Suprapubic skin (tissue), 4 donors: ENCODE results near the gene SNTN. TPM values are rescaled to one million over a fixed set of nuclear protein-coding genes. Genes with fewer than 3 reads are reported as not detected.

Experiments
- DNase-seq, 2 donors: peaks; one replicate each; pipeline ENCODE4 v3.0.0-alpha.2; 2019; ENCODE audit warnings: low spot score in 2 of 2
- H3K27ac ChIP-seq: fragments of 200-600 bp; sonication (generic); one replicate; pipeline ENCODE4 v1.5.1; 2019
- H3K27me3 ChIP-seq: fragments of 200-600 bp; sonication (generic); one replicate; pipeline ENCODE4 v1.5.1; 2019
- H3K36me3 ChIP-seq: fragments of 200-600 bp; sonication (generic); one replicate; pipeline ENCODE4 v1.5.1; 2019
- H3K4me1 ChIP-seq: fragments of 200-600 bp; sonication (generic); one replicate; pipeline ENCODE4 v1.5.1; 2019
- H3K4me3 ChIP-seq: fragments of 200-600 bp; sonication (generic); one replicate; pipeline ENCODE4 v1.5.1; 2019; ENCODE audit warnings: mild to moderate bottlenecking
- H3K9me3 ChIP-seq: fragments of 200-600 bp; sonication (generic); one replicate; pipeline ENCODE4 v1.5.1; 2019
- EP300 ChIP-seq: sonication (generic); formaldehyde crosslinking; IDR thresholded peaks from one replicate; pipeline ENCODE4 v1.6.1; 2017; ENCODE audit warnings: antibody characterized with exemption
- POLR2A ChIP-seq, 2 donors: fragments of 450-650 bp; IDR thresholded peaks; one replicate each; pipeline ENCODE4 v1.6.1; 2017; ENCODE audit warnings: antibody characterized with exemption in 2 of 2, mild to moderate bottlenecking in 2 of 2, moderate library complexity in 2 of 2
- POLR2AphosphoS5 ChIP-seq, 3 donors: sonication (generic); formaldehyde crosslinking; IDR thresholded peaks; one replicate each; pipeline ENCODE4 v1.6.1; 2017; ENCODE audit warnings: antibody characterized with exemption in 3 of 3
- WGBS: methylation state at CpG from one replicate; pipeline ENCODE4 v1.1.5; 2018; 5-methylcytosine and 5-hydroxymethylcytosine counted together
- total RNA-seq, 4 donors: library from RNA; depleted of rRNA; stranded (reverse); fragments of >200 nt; gene quantifications; one replicate each; pipeline ENCODE4 v1.1.0, GENCODE V29; 2016
- TF ChIP-seq, protein P1 (sequence below), 2 donors: fragments of 200-600 bp in 1 of 2; fragments of 450-650 bp in 1 of 2; sonication (generic) in 1 of 2; IDR thresholded peaks; one replicate each; pipeline ENCODE4 v1.5.1; 2016 to 2019; ENCODE audit warnings: antibody characterized with exemption in 2 of 2, mild to moderate bottlenecking in 1 of 2, moderate library complexity in 1 of 2

SNTN gene
- total RNA-seq, 4 donors from 2014 or later: not detected

DNA sequence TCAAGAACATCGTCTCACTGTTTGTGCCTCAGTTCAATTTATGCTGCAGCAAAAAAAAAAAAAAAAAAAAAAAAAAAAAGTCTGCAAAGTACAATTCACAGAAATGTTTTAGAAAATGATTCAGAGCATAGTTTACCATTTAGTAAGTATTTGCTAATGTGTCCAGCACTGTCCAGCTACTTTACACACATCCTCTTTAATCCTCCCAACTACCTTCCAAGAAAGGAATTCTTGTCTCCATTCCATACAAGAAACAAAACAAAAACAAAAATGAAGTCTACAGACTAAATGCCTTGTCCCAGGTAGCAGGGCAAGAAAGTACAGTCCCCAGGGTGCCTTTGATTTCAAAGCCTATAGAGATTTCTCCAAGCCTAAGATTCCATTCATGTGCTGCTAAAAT is 38.9 kb upstream of the SNTN start:
- DNase-seq: no peak
- Histone ChIP-seq H3K27me3 (no peaks in the 10 kb centered on the region), H3K36me3 (no peaks in the 10 kb centered on the region), H3K4me3 (no peak overlapping the region), H3K9me3 (no peaks in the 10 kb centered on the region), H3K4me1 (no peaks in the 10 kb centered on the region), H3K27ac (no peak overlapping the region)
- TF ChIP-seq, protein P1, sequence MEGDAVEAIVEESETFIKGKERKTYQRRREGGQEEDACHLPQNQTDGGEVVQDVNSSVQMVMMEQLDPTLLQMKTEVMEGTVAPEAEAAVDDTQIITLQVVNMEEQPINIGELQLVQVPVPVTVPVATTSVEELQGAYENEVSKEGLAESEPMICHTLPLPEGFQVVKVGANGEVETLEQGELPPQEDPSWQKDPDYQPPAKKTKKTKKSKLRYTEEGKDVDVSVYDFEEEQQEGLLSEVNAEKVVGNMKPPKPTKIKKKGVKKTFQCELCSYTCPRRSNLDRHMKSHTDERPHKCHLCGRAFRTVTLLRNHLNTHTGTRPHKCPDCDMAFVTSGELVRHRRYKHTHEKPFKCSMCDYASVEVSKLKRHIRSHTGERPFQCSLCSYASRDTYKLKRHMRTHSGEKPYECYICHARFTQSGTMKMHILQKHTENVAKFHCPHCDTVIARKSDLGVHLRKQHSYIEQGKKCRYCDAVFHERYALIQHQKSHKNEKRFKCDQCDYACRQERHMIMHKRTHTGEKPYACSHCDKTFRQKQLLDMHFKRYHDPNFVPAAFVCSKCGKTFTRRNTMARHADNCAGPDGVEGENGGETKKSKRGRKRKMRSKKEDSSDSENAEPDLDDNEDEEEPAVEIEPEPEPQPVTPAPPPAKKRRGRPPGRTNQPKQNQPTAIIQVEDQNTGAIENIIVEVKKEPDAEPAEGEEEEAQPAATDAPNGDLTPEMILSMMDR (IDR thresholded peaks at IDR 0.05): no peak
- TF ChIP-seq EP300 (no peak), POLR2AphosphoS5 (IDR thresholded peaks at IDR 0.05) (no peak), POLR2A (IDR thresholded peaks at IDR 0.05) (no peak)
- 96% methylated on average over 1 of the region's 1 CpG for WGBS

DNA sequence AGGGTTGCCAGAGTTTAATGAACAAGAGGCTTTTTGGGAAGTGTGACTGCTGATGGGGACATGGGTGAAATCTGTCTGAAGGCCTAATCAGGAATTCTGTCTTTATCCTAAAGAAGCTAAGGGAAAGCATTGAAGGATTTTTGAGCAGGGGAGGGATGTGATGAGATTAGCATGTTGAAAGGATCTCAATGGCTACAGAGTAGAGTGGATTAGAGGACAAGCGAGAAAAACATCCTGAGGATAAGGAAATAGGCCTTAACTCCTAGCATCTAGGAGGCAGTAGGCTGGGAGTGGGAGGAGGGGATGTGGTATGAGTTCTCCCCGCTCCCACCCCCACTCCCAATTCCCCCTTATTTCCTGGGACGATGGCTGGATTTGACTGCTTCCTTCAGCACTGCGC is 35.1 kb upstream of the SNTN start:
- no peak for DNase-seq
- H3K4me1 ChIP-seq: no peaks in the 10 kb centered on the region
- TF ChIP-seq POLR2AphosphoS5 (IDR thresholded peaks at IDR 0.05) (no peak), EP300 (no peak), POLR2A (IDR thresholded peaks at IDR 0.05) (no peak)
- TF ChIP-seq, protein P1 (IDR thresholded peaks at IDR 0.05): no peak
- no peak overlapping the region for H3K27ac ChIP-seq
- peaks cover 3% of the 10 kb centered on the region for H3K27me3 ChIP-seq
- no peak overlapping the region for H3K4me3 ChIP-seq
- no peaks in the 10 kb centered on the region for H3K36me3 ChIP-seq
- no peaks in the 10 kb centered on the region for H3K9me3 ChIP-seq
- WGBS: 68% methylated on average over 4 of the region's 4 CpGs

DNA sequence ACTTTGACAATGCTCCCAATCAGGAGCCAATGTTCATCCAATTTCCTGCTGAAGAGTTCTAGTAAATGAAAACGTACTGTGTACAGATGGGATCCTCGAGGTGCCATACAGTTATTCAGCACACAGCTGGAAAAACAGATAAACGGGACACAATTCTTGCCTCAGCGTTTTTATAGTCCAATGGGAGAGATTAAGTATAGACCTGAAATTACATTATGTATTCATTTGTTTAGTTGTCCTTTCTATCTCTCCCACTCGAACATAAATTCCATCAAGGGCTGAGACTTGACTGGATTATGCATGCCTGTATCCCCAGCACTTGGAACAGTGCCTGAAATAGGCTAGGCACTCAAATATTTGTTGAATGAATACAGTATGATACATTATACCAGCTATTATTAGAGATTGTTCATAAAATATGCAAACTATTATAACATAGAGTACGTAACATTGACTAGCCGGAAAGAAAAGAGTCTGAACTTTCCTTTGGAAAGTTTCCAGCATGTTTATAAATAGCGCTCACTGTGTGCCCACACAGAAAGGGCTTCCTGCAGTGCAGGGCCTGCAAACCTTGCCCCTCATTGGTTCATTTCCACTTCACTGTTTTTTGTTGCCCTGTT is 27.4 kb upstream of the SNTN start:
- Histone ChIP-seq H3K27ac (no peak overlapping the region), H3K27me3 (no peaks in the 10 kb centered on the region), H3K9me3 (no peaks in the 10 kb centered on the region), H3K36me3 (no peaks in the 10 kb centered on the region), H3K4me3 (no peak overlapping the region), H3K4me1 (no peaks in the 10 kb centered on the region)
- DNase-seq: no peak
- 26% methylated on average over 8 of the region's 8 CpGs for WGBS
- TF ChIP-seq POLR2A (IDR thresholded peaks at IDR 0.05) (no peak), POLR2AphosphoS5 (IDR thresholded peaks at IDR 0.05) (no peak), EP300 (no peak)
- TF ChIP-seq, protein P1 (IDR thresholded peaks at IDR 0.05): no peak

DNA sequence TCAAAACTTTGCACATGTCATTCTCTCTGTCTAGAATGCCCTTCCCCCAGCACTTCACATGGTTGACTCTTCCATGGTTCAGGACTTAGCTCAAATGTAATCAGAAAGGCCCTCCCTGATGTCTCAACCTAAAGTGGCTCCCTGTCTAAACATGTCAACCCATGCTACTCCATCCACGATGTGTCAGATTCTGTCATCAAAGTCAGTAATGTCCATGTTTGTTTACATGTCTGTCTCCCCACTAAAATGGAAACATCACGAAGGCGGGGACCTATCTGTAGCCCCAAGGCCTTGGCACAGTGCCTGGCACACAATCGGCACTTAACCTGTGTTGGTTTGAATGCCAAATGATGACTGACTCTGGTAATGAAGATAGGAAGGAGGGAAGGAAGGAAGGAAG is 20.8 kb upstream of the SNTN start:
- no peak for DNase-seq
- Histone ChIP-seq H3K36me3 (no peaks in the 10 kb centered on the region), H3K27me3 (no peaks in the 10 kb centered on the region), H3K4me1 (no peaks in the 10 kb centered on the region), H3K9me3 (no peaks in the 10 kb centered on the region), H3K27ac (no peak overlapping the region), H3K4me3 (no peak overlapping the region)
- 55% methylated on average over 4 of the region's 4 CpGs for WGBS
- no peak for TF ChIP-seq POLR2AphosphoS5 (IDR thresholded peaks at IDR 0.05)
- TF ChIP-seq, protein P1 (IDR thresholded peaks at IDR 0.05): no peak
- TF ChIP-seq EP300: no peak
- TF ChIP-seq POLR2A (IDR thresholded peaks at IDR 0.05): no peak

DNA sequence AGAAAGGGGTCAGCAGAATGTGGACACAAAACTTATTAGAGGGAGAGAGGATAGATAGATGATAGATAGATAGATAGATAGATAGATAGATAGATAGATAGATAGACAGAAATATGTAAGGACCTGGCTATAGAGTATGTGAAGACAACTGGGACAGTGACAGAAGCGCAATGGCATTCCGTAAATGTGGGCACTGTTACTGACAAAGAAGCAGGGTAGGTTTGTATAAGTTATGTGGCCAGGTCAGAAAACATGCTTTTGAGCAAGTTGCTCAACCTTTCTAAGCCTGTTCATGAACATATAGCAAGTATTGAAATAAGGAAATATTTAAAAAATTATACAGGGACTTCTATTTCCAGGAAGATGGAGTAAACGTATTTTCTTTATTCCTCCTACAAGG is 17.3 kb upstream of the SNTN start:
- no peak for DNase-seq
- Histone ChIP-seq H3K27me3 (no peaks in the 10 kb centered on the region), H3K4me3 (no peak overlapping the region), H3K9me3 (no peaks in the 10 kb centered on the region), H3K4me1 (no peaks in the 10 kb centered on the region), H3K27ac (no peak overlapping the region), H3K36me3 (no peaks in the 10 kb centered on the region)
- 88% methylated on average over 3 of the region's 3 CpGs for WGBS
- TF ChIP-seq, protein P1 (IDR thresholded peaks at IDR 0.05): no peak
- no peak for TF ChIP-seq EP300
- TF ChIP-seq POLR2A (IDR thresholded peaks at IDR 0.05): no peak
- no peak for TF ChIP-seq POLR2AphosphoS5 (IDR thresholded peaks at IDR 0.05)
